Lung (tissue), 12 donors: ENCODE measurements around the gene COMP. TPM values are rescaled to one million over a fixed set of nuclear protein-coding genes. Genes with fewer than 3 reads are reported as not detected.

ENCODE experiments used
- ATAC-seq: fragments of 200-7000 bp; cut with Tn5 transposase; one replicate; pipeline ENCODE4 v1.9.1; 2020; ENCODE audit warnings: moderate number of reproducible peaks; ENCODE audit not compliant: insufficient read depth, low FRiP score
- DNase-seq, 3 donors: peaks; one replicate each; pipeline ENCODE4 v3.0.0-alpha.2; 2013 to 2017
- H3K27ac ChIP-seq, 2 donors: one replicate each; pipeline ENCODE4 v1.5.1; 2013; ENCODE audit warnings: mild to moderate bottlenecking in 2 of 2, moderate library complexity in 2 of 2, control low read depth in 1 of 2, inconsistent platforms in 1 of 2, low read depth in 1 of 2, low read length in 1 of 2
- H3K27me3 ChIP-seq, 3 donors: one replicate each; pipeline ENCODE4 v1.5.1; 2013; ENCODE audit warnings: low read length in 2 of 3; ENCODE audit not compliant: control insufficient read depth in 3 of 3, insufficient read depth in 3 of 3
- H3K36me3 ChIP-seq, 4 donors: one replicate each; pipeline ENCODE4 v1.5.1; 2013; ENCODE audit warnings: low read length in 4 of 4, mild to moderate bottlenecking in 1 of 4, moderate library complexity in 1 of 4; ENCODE audit not compliant: control insufficient read depth in 4 of 4, insufficient read depth in 4 of 4
- H3K4me1 ChIP-seq, 5 donors: one replicate each; pipeline ENCODE4 v1.5.1; 2013; ENCODE audit warnings: low read length in 5 of 5, mild to moderate bottlenecking in 2 of 5, moderate library complexity in 1 of 5; ENCODE audit not compliant: control insufficient read depth in 5 of 5, insufficient read depth in 5 of 5
- H3K4me3 ChIP-seq: one replicate; pipeline ENCODE4 v1.5.1; 2013; ENCODE audit warnings: mild to moderate bottlenecking, control low read depth, moderate library complexity
- H3K9ac ChIP-seq, 2 donors: one replicate each; pipeline ENCODE4 v1.5.1; 2013; ENCODE audit warnings: low read length in 2 of 2, control low read depth in 1 of 2; ENCODE audit not compliant: insufficient read depth in 1 of 2
- H3K9me3 ChIP-seq, 4 donors: one replicate each; pipeline ENCODE4 v1.5.1; 2013; ENCODE audit warnings: low read length in 3 of 4, mild to moderate bottlenecking in 1 of 4, moderate library complexity in 1 of 4; ENCODE audit not compliant: control insufficient read depth in 4 of 4, insufficient read depth in 3 of 4
- WGBS, 2 donors: extraction: QIAGEN DNeasy Blood & Tissue Kit; methylation state at CpG; one replicate each; pipeline ENCODE4 v1.1.7; 2013; 5-methylcytosine and 5-hydroxymethylcytosine counted together
- polyA plus RNA-seq, 2 donors: library from polyadenylated mRNA; stranded (reverse); fragments of 200-250 nt; gene quantifications; one replicate each; pipeline ENCODE4 v1.2.1, GENCODE V29; 2013
- total RNA-seq, 2 donors: library from RNA; depleted of rRNA in 1 of 2; stranded (reverse); fragments of >200 nt in 1 of 2; gene quantifications; one replicate each; pipeline ENCODE4 v1.2.1, GENCODE V29; 2014 to 2021
- TF ChIP-seq, protein P1 (sequence below): IDR thresholded peaks from 2 replicates; pipeline ENCODE4 v1.5.1; 2012; ENCODE audit warnings: mild to moderate bottlenecking; ENCODE audit errors: control extremely low read depth, extremely low read depth
- donor health status: control.
- donor health status: control.
- donor health status: Bipolar disorder and iron deficiency.
- donor health status: healthy.
- donor health status: DM: yes; HTN: yes; CAD: no.

Gene COMP
- total and polyA plus RNA-seq, 4 donors, result 1.7 to 3.5 (median 2.4) TPM; not detected in 1

DNA sequence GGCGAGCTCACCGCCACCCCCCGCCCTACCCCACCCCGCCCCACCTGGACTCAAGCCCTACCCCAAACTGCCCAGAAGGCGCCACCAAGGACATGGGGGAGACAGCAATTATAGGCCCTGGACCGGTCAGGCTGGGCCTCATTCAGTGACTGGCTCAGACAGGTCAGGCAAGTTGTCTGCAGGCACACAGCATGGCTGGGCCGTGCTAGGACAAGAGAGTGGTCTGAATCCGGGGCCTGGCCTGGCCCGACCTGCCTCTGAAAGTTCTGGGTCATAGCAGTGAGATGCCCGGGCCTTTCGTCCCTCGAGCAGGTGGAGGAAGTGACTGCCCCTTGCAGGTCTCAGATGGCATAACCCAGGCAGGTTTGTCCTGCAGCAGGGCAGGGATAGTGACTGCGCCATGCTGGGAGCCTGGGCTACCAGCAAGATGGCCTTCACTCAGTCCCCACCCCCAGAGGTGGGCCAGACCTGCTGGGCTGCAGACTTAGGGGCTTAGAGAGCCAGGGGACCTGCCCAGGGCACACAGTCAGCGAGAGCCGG is 21.0 kb downstream of the COMP start:
- Histone ChIP-seq H3K36me3 (peaks cover 0 to 5% (median 0%) of the 10 kb centered on the region in 4 donors), H3K4me3 (no peak overlapping the region), H3K27ac (no peak overlapping the region), H3K9ac (no peak overlapping the region), H3K4me1 (peaks cover 0 to 23% (median 3%) of the 10 kb centered on the region in 5 donors), H3K9me3 (no peaks in the 10 kb centered on the region), H3K27me3 (no peaks in the 10 kb centered on the region)
- ATAC-seq (no peak), DNase-seq (no peak)
- TF ChIP-seq, protein P1, sequence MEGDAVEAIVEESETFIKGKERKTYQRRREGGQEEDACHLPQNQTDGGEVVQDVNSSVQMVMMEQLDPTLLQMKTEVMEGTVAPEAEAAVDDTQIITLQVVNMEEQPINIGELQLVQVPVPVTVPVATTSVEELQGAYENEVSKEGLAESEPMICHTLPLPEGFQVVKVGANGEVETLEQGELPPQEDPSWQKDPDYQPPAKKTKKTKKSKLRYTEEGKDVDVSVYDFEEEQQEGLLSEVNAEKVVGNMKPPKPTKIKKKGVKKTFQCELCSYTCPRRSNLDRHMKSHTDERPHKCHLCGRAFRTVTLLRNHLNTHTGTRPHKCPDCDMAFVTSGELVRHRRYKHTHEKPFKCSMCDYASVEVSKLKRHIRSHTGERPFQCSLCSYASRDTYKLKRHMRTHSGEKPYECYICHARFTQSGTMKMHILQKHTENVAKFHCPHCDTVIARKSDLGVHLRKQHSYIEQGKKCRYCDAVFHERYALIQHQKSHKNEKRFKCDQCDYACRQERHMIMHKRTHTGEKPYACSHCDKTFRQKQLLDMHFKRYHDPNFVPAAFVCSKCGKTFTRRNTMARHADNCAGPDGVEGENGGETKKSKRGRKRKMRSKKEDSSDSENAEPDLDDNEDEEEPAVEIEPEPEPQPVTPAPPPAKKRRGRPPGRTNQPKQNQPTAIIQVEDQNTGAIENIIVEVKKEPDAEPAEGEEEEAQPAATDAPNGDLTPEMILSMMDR, result no peak
- WGBS, 2 donors, result 91 to 93% methylated on average over 15 of the region's 15 CpGs

DNA sequence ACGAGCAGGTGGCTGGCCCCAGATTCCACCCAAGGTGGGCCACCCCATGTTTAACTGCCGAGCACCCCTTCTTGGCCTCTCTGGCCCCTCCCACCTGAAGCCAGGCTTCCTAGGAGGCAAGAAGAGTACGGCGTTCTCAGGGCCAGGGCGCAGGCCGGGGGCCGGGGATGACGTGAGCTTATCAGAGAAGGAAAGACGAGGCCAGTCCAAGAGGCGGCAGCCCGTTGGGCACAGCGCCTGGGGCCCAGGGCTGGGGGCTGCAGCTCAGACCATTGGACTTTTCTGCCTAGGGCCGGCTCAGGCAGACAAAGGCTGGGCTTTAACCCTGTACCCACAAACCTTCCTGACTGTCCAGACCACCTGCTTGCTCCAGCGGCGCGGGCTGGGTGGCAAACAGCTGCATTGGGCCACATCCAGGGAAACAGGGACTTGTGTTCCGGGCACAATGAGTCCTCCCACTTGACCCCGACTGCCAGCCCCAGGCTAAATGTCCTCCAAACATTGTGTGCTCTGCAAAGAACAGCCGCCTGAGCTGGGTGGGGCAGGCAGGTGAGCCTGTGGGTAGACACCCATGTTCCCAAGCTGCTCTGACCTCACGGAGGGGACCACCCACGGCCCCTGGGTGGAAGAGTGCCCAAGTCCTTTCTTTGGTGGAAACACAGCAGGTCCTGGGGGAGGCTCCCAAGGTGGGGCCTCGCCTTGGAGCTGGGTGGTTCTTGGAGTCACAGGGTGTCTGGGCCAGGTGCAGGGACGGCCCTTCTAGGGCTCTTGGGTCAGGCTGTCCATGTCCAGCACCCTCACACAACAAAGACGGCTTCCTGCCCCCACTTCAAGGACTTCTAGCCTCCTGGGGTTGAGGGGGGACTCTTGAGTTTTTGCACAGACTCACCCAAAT is 21.9 kb downstream of the COMP start:
- peak; percentile 9 for ATAC-seq
- 74 to 83% methylated on average over 24 of the region's 24 CpGs for WGBS, 2 donors
- H3K9me3 ChIP-seq, result no peaks in the 10 kb centered on the region
- no peaks in the 10 kb centered on the region for H3K27me3 ChIP-seq
- peak overlapping the region in 1 of 2 donors; percentile 37 for H3K27ac ChIP-seq
- H3K36me3 ChIP-seq, result peaks cover 0 to 5% (median 0%) of the 10 kb centered on the region in 4 donors
- TF ChIP-seq, protein P1, result no peak
- peaks cover 0 to 27% (median 4%) of the 10 kb centered on the region in 5 donors for H3K4me1 ChIP-seq
- no peak for DNase-seq
- H3K4me3 ChIP-seq, result no peak overlapping the region
- H3K9ac ChIP-seq, result no peak overlapping the region

DNA sequence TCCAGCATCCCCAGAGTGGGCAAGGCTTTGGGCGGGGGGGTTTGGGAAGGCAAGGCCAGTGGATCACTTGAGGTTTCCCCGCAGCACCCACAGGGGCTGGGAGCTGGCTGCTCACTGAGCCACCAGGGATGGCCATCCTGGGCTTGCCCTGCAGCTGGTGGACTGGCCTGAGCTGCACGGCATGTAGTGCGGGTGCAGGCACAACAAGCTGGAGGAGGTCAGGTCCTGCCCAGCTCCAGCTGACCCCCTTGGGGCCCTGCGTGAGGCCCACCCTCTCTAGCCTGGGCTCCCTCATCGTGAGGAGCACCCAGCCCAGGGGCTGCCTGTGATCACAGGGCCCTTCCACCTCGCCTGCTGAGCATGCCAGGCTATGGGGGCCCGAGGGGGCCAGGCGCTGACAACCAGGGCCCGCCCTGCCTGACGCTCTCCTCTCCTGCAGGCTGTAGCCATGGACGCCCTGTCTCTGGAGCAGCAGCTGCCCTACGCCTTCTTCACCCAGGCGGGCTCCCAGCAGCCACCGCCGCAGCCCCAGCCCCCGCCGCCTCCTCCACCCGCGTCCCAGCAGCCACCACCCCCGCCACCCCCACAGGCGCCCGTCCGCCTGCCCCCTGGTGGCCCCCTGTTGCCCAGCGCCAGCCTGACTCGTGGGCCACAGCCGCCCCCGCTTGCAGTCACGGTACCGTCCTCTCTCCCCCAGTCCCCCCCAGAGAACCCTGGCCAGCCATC is 22.9 kb downstream of the COMP start:
- H3K27me3 ChIP-seq, result no peaks in the 10 kb centered on the region
- DNase-seq (peak; percentile 65 to 78 (median 73)), ATAC-seq (no peak)
- H3K27ac ChIP-seq, result no peak overlapping the region
- no peaks in the 10 kb centered on the region for H3K9me3 ChIP-seq
- peaks cover 0 to 34% (median 4%) of the 10 kb centered on the region in 5 donors for H3K4me1 ChIP-seq
- H3K36me3 ChIP-seq, result peaks cover 0 to 5% (median 0%) of the 10 kb centered on the region in 4 donors
- WGBS, 2 donors, result 87 to 89% methylated on average over 30 of the region's 30 CpGs
- TF ChIP-seq, protein P1, result no peak
- no peak overlapping the region for H3K9ac ChIP-seq
- no peak overlapping the region for H3K4me3 ChIP-seq
